HepG2 (cell line): ENCODE results near the gene DHTKD1. TPM values are rescaled to one million over a fixed set of nuclear protein-coding genes. Genes with fewer than 3 reads are reported as not detected.

Experiments
- ATAC-seq: fragments of 200-7000 bp; cut with Tn5 transposase; 3 replicates; pipeline ENCODE4 v1.9.1; 2020; ENCODE audit warnings: mild to moderate bottlenecking, moderate library complexity
- BruUV-seq: library from RNA; stranded (reverse); fragments of 400-500 nt; replicated peaks from 2 replicates; lab custom pipeline; 2021; lab: Mats Ljungman, UMichigan
- CTCF ChIA-PET: fragments of 300-600 bp; formaldehyde crosslinking; extraction: SDS; loops from one replicate; lab custom pipeline; 2021; ENCODE audit warnings: low total read pairs, inconsistent platforms, low intra/inter-chr PET ratio; lab: Yijun Ruan, JAX
- POLR2A ChIA-PET: fragments of 350-600 bp; sonication (Branson Sonifier 250); formaldehyde crosslinking; loops from one replicate; lab custom pipeline; 2020; ENCODE audit warnings: antibody characterized with exemption, inconsistent platforms; lab: Yijun Ruan, JAX
- DNase-seq: peaks from one replicate; pipeline ENCODE4 v3.0.0-alpha.2; 2015; ENCODE audit warnings: low spot score
- FAIRE-seq: peaks from 3 replicates; lab custom pipeline; 2011; peaks lifted over from hg19 to GRCh38; lab: Jason Lieb, UNC
- H2AFZ ChIP-seq: one replicate; pipeline ENCODE4 v1.6.1; 2011; ENCODE audit warnings: low read length, inconsistent platforms
- H3K27ac ChIP-seq: fragments of 300-600 bp; 3 replicates; pipeline ENCODE4 v1.8.0; 2011; ENCODE audit warnings: mixed run types, mild to moderate bottlenecking, mixed read lengths, low read length, inconsistent platforms; ENCODE audit not compliant: insufficient read depth; ENCODE audit errors: extremely low read length
- H3K27me3 ChIP-seq, 2 experiments: fragments of 200-600 bp in 1 of 2; 2 replicates in 1 of 2; 3 replicates in 1 of 2; pipeline versions ENCODE4 v1.6.0 to v1.8.0; 2011; ENCODE audit warnings: low read length in 2 of 2, mild to moderate bottlenecking in 2 of 2, moderate library complexity in 2 of 2, inconsistent platforms in 1 of 2; ENCODE audit not compliant: insufficient read depth in 2 of 2, control insufficient read depth in 1 of 2
- H3K36me3 ChIP-seq, 2 experiments: fragments of 200-600 bp in 1 of 2; replicated peaks in 1 of 2; 2 replicates in 1 of 2; 3 replicates in 1 of 2; pipeline versions ENCODE4 v1.5.1 to v1.8.0; 2011; ENCODE audit warnings: low read length in 2 of 2, inconsistent platforms in 1 of 2; ENCODE audit not compliant: insufficient read depth in 2 of 2, control insufficient read depth in 1 of 2
- H3K4me1 ChIP-seq: 2 replicates; pipeline ENCODE4 v1.5.1; 2012; ENCODE audit warnings: low read length, inconsistent platforms; ENCODE audit not compliant: insufficient read depth
- H3K4me2 ChIP-seq: 2 replicates; pipeline ENCODE4 v1.6.0; 2011; ENCODE audit warnings: low read depth, low read length, inconsistent platforms
- H3K4me3 ChIP-seq, 3 experiments: fragments of 200-600 bp in 1 of 3; sonication (generic), shearing (Covaris generic) in 1 of 3; replicated peaks in 1 of 3; 2 replicates each; pipeline ENCODE4 v1.5.1; 2011 to 2016; ENCODE audit warnings: low read length in 3 of 3, inconsistent platforms in 2 of 3, low read depth in 2 of 3, mild to moderate bottlenecking in 2 of 3, control low read depth in 1 of 3, mixed read lengths in 1 of 3; ENCODE audit not compliant: insufficient read depth in 1 of 3
- H3K79me2 ChIP-seq: one replicate; pipeline ENCODE4 v1.6.1; 2011; ENCODE audit warnings: low read length, inconsistent platforms; ENCODE audit not compliant: insufficient read depth
- H3K9ac ChIP-seq: 2 replicates; pipeline ENCODE4 v1.6.0; 2011; ENCODE audit warnings: mild to moderate bottlenecking, low read depth, low read length, inconsistent platforms; ENCODE audit not compliant: insufficient read depth
- H3K9me3 ChIP-seq: 2 replicates; pipeline ENCODE4 v1.5.1; 2012; ENCODE audit warnings: mild to moderate bottlenecking, low read length
- H4K20me1 ChIP-seq: 2 replicates; pipeline ENCODE4 v1.6.0; 2011; ENCODE audit warnings: inconsistent platforms, mild to moderate bottlenecking, low read length, moderate library complexity; ENCODE audit not compliant: insufficient read depth
- ARID5B ChIP-seq: IDR thresholded peaks from 2 replicates; pipeline ENCODE4 v1.4.0; 2020; ENCODE audit warnings: mild to moderate bottlenecking, missing genetic modification reagents
- DRAP1 ChIP-seq: IDR thresholded peaks from 2 replicates; pipeline ENCODE4 v1.6.1; 2016; ENCODE audit warnings: missing genetic modification reagents, missing compliant biosample characterization
- GLMP ChIP-seq: sonication (generic); formaldehyde crosslinking; IDR thresholded peaks from 2 replicates; pipeline ENCODE4 v1.9.0; 2021; ENCODE audit warnings: missing genetic modification reagents, mild to moderate bottlenecking, borderline replicate concordance
- GTF2F1 ChIP-seq: fragments of 150-350 bp; IDR thresholded peaks from 2 replicates; pipeline ENCODE4 v1.6.1; 2014; ENCODE audit warnings: low read length
- HDAC2 ChIP-seq: sonication (generic); formaldehyde crosslinking; IDR thresholded peaks from 2 replicates; pipeline ENCODE4 v1.4.0; 2020; ENCODE audit warnings: missing genetic modification reagents
- HNRNPK ChIP-seq: fragments of 200-400 bp; formaldehyde crosslinking; IDR thresholded peaks from 2 replicates; pipeline ENCODE4 v1.6.1; 2018; ENCODE audit warnings: low read length, low read depth, moderate library complexity, mild to moderate bottlenecking; ENCODE audit not compliant: poor library complexity, severe bottlenecking
- JARID2 ChIP-seq: sonication (generic); formaldehyde crosslinking; IDR thresholded peaks from 2 replicates; pipeline ENCODE4 v1.8.1; 2023; ENCODE audit warnings: missing genetic modification reagents, inconsistent platforms; ENCODE audit not compliant: insufficient replicate concordance
- MATR3 ChIP-seq: sonication (generic); formaldehyde crosslinking; IDR thresholded peaks from 2 replicates; pipeline ENCODE4 v1.4.0; 2020; ENCODE audit warnings: missing genetic modification reagents
- TOE1 ChIP-seq: sonication (generic); formaldehyde crosslinking; IDR thresholded peaks from 2 replicates; pipeline ENCODE4 v1.4.0; 2020; ENCODE audit warnings: mild to moderate bottlenecking, missing genetic modification reagents
- ZNF382 ChIP-seq: sonication (generic); formaldehyde crosslinking; IDR thresholded peaks from 2 replicates; pipeline ENCODE4 v1.5.0; 2020; ENCODE audit warnings: missing genetic modification reagents, mild to moderate bottlenecking, borderline replicate concordance
- ZNF574 ChIP-seq: sonication (generic); formaldehyde crosslinking; IDR thresholded peaks from 2 replicates; pipeline ENCODE4 v1.4.0; 2020; ENCODE audit warnings: missing genetic modification reagents
- ZNF777 ChIP-seq: sonication (generic); formaldehyde crosslinking; IDR thresholded peaks from 2 replicates; pipeline ENCODE4 v1.4.0; 2020; ENCODE audit warnings: missing genetic modification reagents
- WGBS: methylation state at CpG from one replicate; pipeline ENCODE4 v1.1.6; 2017; ENCODE audit warnings: low lambda C conversion rate; 5-methylcytosine and 5-hydroxymethylcytosine counted together
- in situ Hi-C: cut with HindIII; loops from 2 replicates; pipeline ENCODE4 v1.10.0; 2017; ENCODE audit warnings: low pct_unique_long_range_greater_than_20kb; ENCODE audit not compliant: extremely low pct_ligation_motif_present
- intact Hi-C: fragments of 100-400 bp; cut with micrococcal nuclease; formaldehyde crosslinking; loops from one replicate; pipeline ENCODE4 v1.10.0; 2022; ENCODE audit not compliant: unreplicated experiment
- polyA plus RNA-seq, 8 experiments: library from polyadenylated mRNA; depleted of rRNA in 3 of 8; stranded (reverse) in 7 of 8; unstranded in 1 of 8; fragments of >200 nt; fragmentation: Illumina TruSeq in 4 of 8; extraction: Trizol in 4 of 8; gene quantifications; 2 replicates each; pipeline versions ENCODE4 v1.2.1 to v1.2.3, GENCODE V29; 2011 to 2016; ENCODE audit warnings: low read depth in 4 of 8, missing spikeins in 1 of 8, mixed read lengths in 1 of 8; ENCODE audit not compliant: insufficient read depth in 1 of 8
- total RNA-seq, 5 experiments: library from RNA; depleted of rRNA; stranded (reverse); fragments of >200 nt; fragmentation: Illumina TruSeq; extraction: Trizol; gene quantifications; 2 replicates each; pipeline ENCODE4 v1.2.3, GENCODE V29; 2016; ENCODE audit warnings: low read depth in 1 of 5

The DHTKD1 gene
- total and polyA plus RNA-seq, 2 of the 13 experiments (the other 11 are each of a cell fraction or from before 2014, with no cell fraction given): 9.6 to 14.1 TPM

GRCh38 chr10:12097791-12098190 is 29.0 kb downstream of the DHTKD1 start:
- Histone ChIP-seq H3K27ac (no peak overlapping the region), H3K9ac (no peak overlapping the region), H3K4me2 (no peak overlapping the region), H3K27me3 (no peaks in the 10 kb centered on the region), H2AFZ (no peak overlapping the region), H3K4me3 (no peak overlapping the region), H3K79me2 (no peaks in the 10 kb centered on the region), H3K4me1 (no peaks in the 10 kb centered on the region), H3K9me3 (no peaks in the 10 kb centered on the region), H3K36me3 (peaks cover 6 to 27% of the 10 kb centered on the region in 2 experiments; a peak in 4 of 5 replicates), H4K20me1 (no peaks in the 10 kb centered on the region)
- in situ Hi-C loops: no loop called here
- intact Hi-C loops: no loop called here
- no peak for DNase-seq
- no peak for FAIRE-seq
- WGBS: 90% methylated on average over 3 of the region's 5 CpGs
- CTCF ChIA-PET: no interaction called here
- no TSS peak for BruUV-seq
- POLR2A ChIA-PET: no interaction called here
- no peak for ATAC-seq
- TF ChIP-seq ZNF574: no peak
- no peak for TF ChIP-seq HDAC2
- no peak for TF ChIP-seq GTF2F1
- no peak for TF ChIP-seq DRAP1 (CRISPR knock-in tag)
- TF ChIP-seq ZNF777 (CRISPR knock-in tag): no peak
- no peak for TF ChIP-seq TOE1 (CRISPR knock-in tag)
- no peak for TF ChIP-seq HNRNPK
- no peak for TF ChIP-seq ARID5B
- TF ChIP-seq MATR3: no peak
- TF ChIP-seq ZNF382 (CRISPR knock-in tag): no peak
- no peak for TF ChIP-seq JARID2 (CRISPR knock-in tag)
- no peak for TF ChIP-seq GLMP (CRISPR knock-in tag)
